AG04450 (cell line): ENCODE data around the gene C4orf36. TPM values are rescaled to one million over a fixed set of nuclear protein-coding genes. Genes with fewer than 3 reads are reported as not detected.

Experiments
- CTCF ChIA-PET: fragments of 300-600, 350-600 bp; formaldehyde crosslinking; extraction: SDS; loops from one replicate; lab custom pipeline; 2022; ENCODE audit warnings: antibody characterized with exemption, inconsistent platforms; lab: Charles Lee
- POLR2A ChIA-PET: fragments of 350-600 bp; formaldehyde crosslinking; extraction: SDS; loops from one replicate; lab custom pipeline; 2021; ENCODE audit warnings: antibody characterized with exemption, inconsistent platforms; lab: Yijun Ruan, JAX
- DNase-seq: peaks from one replicate; pipeline ENCODE4 v3.0.0-alpha.2; 2011; ENCODE audit warnings: low read depth, low spot score
- H3K27ac ChIP-seq: one replicate; pipeline ENCODE4 v1.5.1; 2012; ENCODE audit warnings: low read depth, low read length, control low read depth
- H3K27me3 ChIP-seq: one replicate; pipeline ENCODE4 v1.6.0; 2012; ENCODE audit warnings: low read length; ENCODE audit not compliant: control insufficient read depth, insufficient read depth
- H3K4me3 ChIP-seq: 2 replicates; pipeline ENCODE4 v1.5.1; 2011; ENCODE audit warnings: mild to moderate bottlenecking, low read depth, low read length, control low read depth
- H3K9me3 ChIP-seq: 2 replicates; pipeline ENCODE4 v1.5.1; 2012; ENCODE audit warnings: low read length; ENCODE audit not compliant: control insufficient read depth, insufficient read depth
- CTCF ChIP-seq: IDR thresholded peaks from 2 replicates; pipeline ENCODE4 v1.5.1; 2011; ENCODE audit warnings: low read depth, low read length, control low read depth, inconsistent platforms
- polyA plus RNA-seq: library from polyadenylated mRNA; depleted of rRNA; stranded (reverse); fragments of >200 nt; gene quantifications from 2 replicates; pipeline ENCODE4 v1.2.3, GENCODE V29; 2011

The C4orf36 gene
- polyA plus RNA-seq, 1 experiment, result 1.2 TPM

- POLR2A ChIA-PET, result interaction anchor here (0.5 to 2.5 kb wide), 12 partner anchors 9 to 184 kb away, joined by 3 to 40 read pairs (median 5); no protein-coding TSS in a partner anchor
- Histone ChIP-seq H3K4me3 (peak overlapping the region; percentile 86), H3K9me3 (no peaks in the 10 kb centered on the region; the same call in 1 of the 2 replicates), H3K27me3 (no peaks in the 10 kb centered on the region), H3K27ac (peak overlapping the region; percentile 77)
- DNase-seq, result no peak
- TF ChIP-seq CTCF, result no peak
- CTCF ChIA-PET, result interaction anchor here (0.6 to 5.1 kb wide), 7 partner anchors 10 to 214 kb away, joined by 3 to 33 read pairs (median 5); no protein-coding TSS in a partner anchor
Observed at GRCh38 chr4:86935853-86936733, 43.9 kb upstream of the C4orf36 start.

GRCh38 chr4:86935566-86935852 is 43.3 kb upstream of the C4orf36 start:
- Histone ChIP-seq H3K27ac (peak overlapping the region; percentile 77), H3K27me3 (no peaks in the 10 kb centered on the region), H3K4me3 (peak overlapping the region; percentile 86), H3K9me3 (no peaks in the 10 kb centered on the region; the same call in 1 of the 2 replicates)
- ChIA-PET CTCF (interaction anchor here (0.9 to 5.1 kb wide), 6 partner anchors 11 to 215 kb away, joined by 3 to 33 read pairs (median 5); no protein-coding TSS in a partner anchor), POLR2A (interaction anchor here (0.8 to 2.5 kb wide), 10 partner anchors 9 to 184 kb away, joined by 3 to 40 read pairs (median 5); no protein-coding TSS in a partner anchor)
- TF ChIP-seq CTCF, result no peak
- DNase-seq, result no peak

GRCh38 chr4:86934771-86935565 is 42.7 kb upstream of the C4orf36 start, which contains the start of gene AFF1:
TSS of gene AFF1 (plus strand) at chr4:86935011. CDS start at chr4:86948534, 13,523 bp downstream.
- Histone ChIP-seq H3K27ac (peak within 1 kb of the TSS; percentile 77), H3K27me3 (no peaks in the 10 kb centered on the region), H3K9me3 (no peaks in the 10 kb centered on the region; the same call in 1 of the 2 replicates), H3K4me3 (peak within 1 kb of the TSS; percentile 86)
- POLR2A ChIA-PET, result interaction anchor here (0.5 to 2.5 kb wide), 15 partner anchors 11 to 1998 kb away, joined by 3 to 40 read pairs (median 4); no protein-coding TSS in a partner anchor
- CTCF ChIA-PET, result interaction anchor here (0.5 to 5.1 kb wide), 28 partner anchors 8 to 485 kb away, joined by 3 to 33 read pairs (median 5); no protein-coding TSS in a partner anchor
- TF ChIP-seq CTCF, result peak; percentile 46
- DNase-seq, result no peak

GRCh38 chr4:86934147-86934770 is 42.0 kb upstream of the C4orf36 start:
- ChIA-PET POLR2A (interaction anchor here (0.5 to 2.5 kb wide), 13 partner anchors 10 to 186 kb away, joined by 3 to 40 read pairs (median 4); no protein-coding TSS in a partner anchor), CTCF (interaction anchor here (0.7 to 5.1 kb wide), 22 partner anchors 9 to 486 kb away, joined by 3 to 33 read pairs (median 5); no protein-coding TSS in a partner anchor)
- no peak for DNase-seq
- no peaks in the 10 kb centered on the region for H3K27me3 ChIP-seq
- H3K4me3 ChIP-seq, result peak overlapping the region; percentile 72
- peak overlapping the region; percentile 42 for H3K27ac ChIP-seq
- no peak for TF ChIP-seq CTCF
- H3K9me3 ChIP-seq, result no peaks in the 10 kb centered on the region; the same call in 1 of the 2 replicates
